H9 (cell line): ENCODE results near the gene FAM120C. TPM values are rescaled to one million over a fixed set of nuclear protein-coding genes. Genes with fewer than 3 reads are reported as not detected.

Experiments
- DNase-seq: peaks from one replicate; pipeline ENCODE4 v3.0.0-alpha.2; 2017
- H2AFZ ChIP-seq: one replicate; pipeline ENCODE4 v1.6.1; 2013; ENCODE audit warnings: mild to moderate bottlenecking, low read length, control low read depth, moderate library complexity
- H2AK5ac ChIP-seq: 2 replicates; pipeline ENCODE4 v1.6.1; 2013; ENCODE audit warnings: low read length, control low read depth, mixed read lengths; ENCODE audit not compliant: insufficient read length
- H2BK120ac ChIP-seq: one replicate; pipeline ENCODE4 v1.6.1; 2013; ENCODE audit warnings: low read depth, mild to moderate bottlenecking, low read length, control low read depth, inconsistent platforms; ENCODE audit not compliant: poor library complexity, severe bottlenecking
- H2BK12ac ChIP-seq: 2 replicates; pipeline ENCODE4 v1.6.1; 2013; ENCODE audit warnings: low read length, control low read depth, mixed read lengths, low read depth; ENCODE audit not compliant: insufficient read length
- H2BK15ac ChIP-seq: 2 replicates; pipeline ENCODE4 v1.6.1; 2013; ENCODE audit warnings: low read depth, low read length, control low read depth
- H2BK20ac ChIP-seq: one replicate; pipeline ENCODE4 v1.6.1; 2013; ENCODE audit warnings: low read depth, mild to moderate bottlenecking, low read length, control low read depth, inconsistent platforms; ENCODE audit not compliant: poor library complexity, severe bottlenecking
- H2BK5ac ChIP-seq: 2 replicates; pipeline ENCODE4 v1.6.1; 2013; ENCODE audit warnings: low read length, control low read depth, mixed read lengths; ENCODE audit not compliant: insufficient read length
- H3K14ac ChIP-seq: 2 replicates; pipeline ENCODE4 v1.6.1; 2013; ENCODE audit warnings: low read length, control low read depth; ENCODE audit not compliant: insufficient read depth
- H3K18ac ChIP-seq: 2 replicates; pipeline ENCODE4 v1.6.1; 2013; ENCODE audit warnings: low read depth, mild to moderate bottlenecking, mixed read lengths, low read length, control low read depth; ENCODE audit not compliant: insufficient read length
- H3K23ac ChIP-seq: 2 replicates; pipeline ENCODE4 v1.6.1; 2013; ENCODE audit warnings: low read length, control low read depth, mixed read lengths, low read depth; ENCODE audit not compliant: insufficient read length
- H3K23me2 ChIP-seq: 2 replicates; pipeline ENCODE4 v1.6.1; 2013; ENCODE audit warnings: low read depth, mild to moderate bottlenecking, mixed read lengths, low read length, control low read depth; ENCODE audit not compliant: insufficient read length, poor library complexity, severe bottlenecking
- H3K27ac ChIP-seq: 2 replicates; pipeline ENCODE4 v1.5.1; 2013; ENCODE audit warnings: low read length, control low read depth, mixed read lengths, low read depth; ENCODE audit not compliant: insufficient read length
- H3K27me3 ChIP-seq: 2 replicates; pipeline ENCODE4 v1.6.1; 2013; ENCODE audit warnings: low read length, control low read depth, inconsistent platforms; ENCODE audit not compliant: insufficient read depth
- H3K4ac ChIP-seq: 2 replicates; pipeline ENCODE4 v1.6.1; 2013; ENCODE audit warnings: low read depth, mild to moderate bottlenecking, control low read depth, inconsistent platforms, low read length, moderate library complexity
- H3K4me1 ChIP-seq: 2 replicates; pipeline ENCODE4 v1.6.1; 2013; ENCODE audit warnings: low read length, control low read depth, inconsistent platforms; ENCODE audit not compliant: insufficient read depth
- H3K4me2 ChIP-seq: 2 replicates; pipeline ENCODE4 v1.6.1; 2013; ENCODE audit warnings: low read length, control low read depth, mixed read lengths; ENCODE audit not compliant: insufficient read length, insufficient read depth
- H3K56ac ChIP-seq: 2 replicates; pipeline ENCODE4 v1.6.1; 2013; ENCODE audit warnings: low read depth, mild to moderate bottlenecking, mixed read lengths, low read length, control low read depth; ENCODE audit not compliant: insufficient read length
- H3K79me1 ChIP-seq: 2 replicates; pipeline ENCODE4 v1.6.1; 2013; ENCODE audit warnings: low read depth, mild to moderate bottlenecking, moderate library complexity, low read length, control low read depth, inconsistent platforms; ENCODE audit not compliant: insufficient read depth, poor library complexity, severe bottlenecking
- H3K79me2 ChIP-seq: 2 replicates; pipeline ENCODE4 v1.6.1; 2013; ENCODE audit warnings: low read length, control low read depth, inconsistent platforms; ENCODE audit not compliant: insufficient read depth
- H3K9ac ChIP-seq: 2 replicates; pipeline ENCODE4 v1.6.1; 2013; ENCODE audit warnings: low read length, control low read depth, mixed read lengths; ENCODE audit not compliant: insufficient read length; ENCODE audit errors: extremely low read depth
- H3K9me3 ChIP-seq: one replicate; pipeline ENCODE4 v1.6.1; 2013; ENCODE audit warnings: low read depth, low read length, inconsistent platforms; ENCODE audit not compliant: control insufficient read depth
- H3T11ph ChIP-seq: one replicate; pipeline ENCODE4 v1.6.1; 2013; ENCODE audit warnings: mild to moderate bottlenecking, low read length, control low read depth, inconsistent platforms
- H4K20me1 ChIP-seq: one replicate; pipeline ENCODE4 v1.6.1; 2013; ENCODE audit not compliant: control insufficient read depth, insufficient read length, insufficient read depth
- H4K5ac ChIP-seq: 2 replicates; pipeline ENCODE4 v1.6.1; 2013; ENCODE audit warnings: low read depth, mild to moderate bottlenecking, mixed read lengths, low read length, control low read depth; ENCODE audit not compliant: insufficient read length
- H4K8ac ChIP-seq: replicated peaks from 2 replicates; pipeline ENCODE4 v1.6.1; 2013; ENCODE audit warnings: low read length, control low read depth, mixed read lengths, low read depth; ENCODE audit not compliant: insufficient read length
- H4K91ac ChIP-seq: 2 replicates; pipeline ENCODE4 v1.6.1; 2013; ENCODE audit warnings: low read depth, mild to moderate bottlenecking, moderate library complexity, mixed read lengths, low read length, control low read depth; ENCODE audit not compliant: insufficient read length
- H3K27ac Mint-ChIP-seq, 3 experiments: 2 replicates in 2 of 3; 3 replicates in 1 of 3; pipeline ENCODE4 v1.8.0; 2020 to 2021; ENCODE audit warnings: mixed read lengths in 3 of 3, mild to moderate bottlenecking in 1 of 3, moderate library complexity in 1 of 3
- H3K27me3 Mint-ChIP-seq: 2 replicates; pipeline ENCODE4 v1.8.0; 2021; ENCODE audit warnings: low read depth, mild to moderate bottlenecking, moderate library complexity, mixed read lengths
- H3K36me3 Mint-ChIP-seq, 3 experiments: 2 replicates in 2 of 3; 3 replicates in 1 of 3; pipeline ENCODE4 v1.8.0; 2020 to 2021; ENCODE audit warnings: low read depth in 3 of 3, mixed read lengths in 3 of 3; ENCODE audit not compliant: insufficient read depth in 1 of 3
- H3K4me1 Mint-ChIP-seq, 2 experiments: 2 replicates each; pipeline ENCODE4 v1.8.0; 2020; ENCODE audit warnings: mixed read lengths in 2 of 2
- H3K4me3 Mint-ChIP-seq, 2 experiments: 2 replicates in 1 of 2; 3 replicates in 1 of 2; pipeline ENCODE4 v1.8.0; 2020 to 2021; ENCODE audit warnings: mild to moderate bottlenecking in 2 of 2, mixed read lengths in 2 of 2, moderate library complexity in 1 of 2
- H3K9me3 Mint-ChIP-seq, 2 experiments: 2 replicates in 1 of 2; 3 replicates in 1 of 2; pipeline ENCODE4 v1.8.0; 2020; ENCODE audit warnings: mild to moderate bottlenecking in 2 of 2, mixed read lengths in 2 of 2, moderate library complexity in 1 of 2
- WGBS: extraction: QIAGEN DNeasy Blood & Tissue Kit; methylation state at CpG from one replicate; pipeline ENCODE4 v1.1.7; 2013; ENCODE audit warnings: missing lambda C conversion rate, low lambda C conversion rate, mixed read lengths; ENCODE audit not compliant: insufficient read length; ENCODE audit errors: extremely low coverage; 5-methylcytosine and 5-hydroxymethylcytosine counted together
- total RNA-seq: library from RNA; stranded (reverse); gene quantifications from 2 replicates; pipeline ENCODE4 v1.2.1, GENCODE V29; 2021
- TF ChIP-seq, protein P1 (sequence below): fragments of 200-600 bp; sonication (generic); conservative IDR thresholded peaks from 3 replicates; pipeline ENCODE4 v1.8.0; 2021; ENCODE audit warnings: antibody characterized with exemption, mild to moderate bottlenecking

The FAM120C gene
- total RNA-seq, 1 experiment from 2014 or later: 9.2 TPM

DNA sequence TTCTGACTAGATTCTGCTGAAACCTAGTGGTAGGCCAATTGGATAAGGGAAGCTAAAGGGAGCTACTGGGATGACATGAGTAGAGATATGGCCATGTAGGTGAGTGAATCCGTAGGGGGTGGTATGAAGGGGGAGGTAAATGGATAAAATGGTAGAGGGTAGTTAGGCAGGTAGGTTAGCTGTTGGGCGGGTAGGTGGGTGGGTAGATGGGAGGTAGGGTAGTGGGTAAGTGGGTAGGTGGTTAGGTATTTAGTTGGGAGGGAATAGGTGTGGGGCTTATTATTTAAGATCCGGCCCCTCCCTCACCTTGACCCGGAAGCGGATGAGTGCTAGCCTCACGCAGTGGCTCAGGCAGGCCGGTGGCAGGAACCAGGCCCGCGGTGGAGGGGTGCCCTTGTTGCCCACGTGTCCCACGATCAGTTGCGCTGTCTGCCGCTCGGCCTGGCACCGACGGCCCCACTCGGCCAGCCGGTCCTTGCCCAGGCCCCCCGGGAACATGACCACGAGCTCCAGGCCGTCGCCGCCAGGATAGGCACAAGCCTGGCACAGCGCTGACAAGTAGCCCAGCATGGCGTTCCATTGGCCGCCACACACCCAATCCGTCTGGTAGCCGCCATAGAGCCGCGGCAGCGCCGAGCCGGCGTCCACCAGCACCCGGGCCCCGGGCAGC lies 725 bp downstream of the FAM120C start:
- Histone ChIP-seq H3K79me2 (peaks cover 16% of the 10 kb centered on the region; the same call in 1 of the 2 replicates), H3K18ac (no peak overlapping the region), H2BK120ac (no peak overlapping the region), H4K20me1 (no peaks in the 10 kb centered on the region), H4K8ac (no peak overlapping the region), H3K23ac (no peak overlapping the region), H2BK20ac (no peak overlapping the region), H3K4me1 (no peaks in the 10 kb centered on the region; the same call in 1 of the 2 replicates), H2BK12ac (no peak overlapping the region), H3K27me3 (no peaks in the 10 kb centered on the region), H2BK15ac (no peak overlapping the region; the same call in 1 of the 2 replicates), H3K9me3 (peaks cover 22% of the 10 kb centered on the region), H3K4ac (no peak overlapping the region), H2AK5ac (no peak overlapping the region), H3K9ac (peak overlapping the region; percentile 55), H3K79me1 (peaks cover 3% of the 10 kb centered on the region), H3T11ph (no peak overlapping the region), H3K56ac (no peak overlapping the region), H3K23me2 (peaks cover 3% of the 10 kb centered on the region), H3K27ac (no peak overlapping the region), H3K14ac (peak overlapping the region; percentile 80), H2AFZ (no peak overlapping the region), H4K91ac (no peak overlapping the region), H2BK5ac (no peak overlapping the region), H3K4me2 (peak overlapping the region; percentile 62), H4K5ac (no peak overlapping the region)
- no peak overlapping the region for H3K27ac Mint-ChIP-seq
- H3K4me1 Mint-ChIP-seq: peaks cover 25 to 28% of the 10 kb centered on the region in 2 experiments
- DNase-seq: peak; percentile 43
- peaks cover 7 to 30% (median 11%) of the 10 kb centered on the region in 3 experiments for H3K36me3 Mint-ChIP-seq
- TF ChIP-seq, protein P1, sequence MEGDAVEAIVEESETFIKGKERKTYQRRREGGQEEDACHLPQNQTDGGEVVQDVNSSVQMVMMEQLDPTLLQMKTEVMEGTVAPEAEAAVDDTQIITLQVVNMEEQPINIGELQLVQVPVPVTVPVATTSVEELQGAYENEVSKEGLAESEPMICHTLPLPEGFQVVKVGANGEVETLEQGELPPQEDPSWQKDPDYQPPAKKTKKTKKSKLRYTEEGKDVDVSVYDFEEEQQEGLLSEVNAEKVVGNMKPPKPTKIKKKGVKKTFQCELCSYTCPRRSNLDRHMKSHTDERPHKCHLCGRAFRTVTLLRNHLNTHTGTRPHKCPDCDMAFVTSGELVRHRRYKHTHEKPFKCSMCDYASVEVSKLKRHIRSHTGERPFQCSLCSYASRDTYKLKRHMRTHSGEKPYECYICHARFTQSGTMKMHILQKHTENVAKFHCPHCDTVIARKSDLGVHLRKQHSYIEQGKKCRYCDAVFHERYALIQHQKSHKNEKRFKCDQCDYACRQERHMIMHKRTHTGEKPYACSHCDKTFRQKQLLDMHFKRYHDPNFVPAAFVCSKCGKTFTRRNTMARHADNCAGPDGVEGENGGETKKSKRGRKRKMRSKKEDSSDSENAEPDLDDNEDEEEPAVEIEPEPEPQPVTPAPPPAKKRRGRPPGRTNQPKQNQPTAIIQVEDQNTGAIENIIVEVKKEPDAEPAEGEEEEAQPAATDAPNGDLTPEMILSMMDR: no peak
- H3K9me3 Mint-ChIP-seq: peaks cover 63 to 64% of the 10 kb centered on the region in 2 experiments
- H3K4me3 Mint-ChIP-seq: peak overlapping the region; percentile 66 to 75
- peaks cover 2% of the 10 kb centered on the region; the same call in 1 of the 2 replicates for H3K27me3 Mint-ChIP-seq
- WGBS: 100% methylated on average over 1 of the region's 36 CpGs
